Rectal smooth muscle tissue (tissue), 1 donor: ENCODE data around the gene CCDC188.

Experiments used
- H3K27ac ChIP-seq: one replicate; pipeline ENCODE4 v1.7.0; 2013; ENCODE audit warnings: low read depth, low read length, inconsistent platforms
- H3K27me3 ChIP-seq: one replicate; pipeline ENCODE4 v1.7.0; 2013; ENCODE audit warnings: low read length; ENCODE audit not compliant: control insufficient read depth, insufficient read depth
- H3K36me3 ChIP-seq: one replicate; pipeline ENCODE4 v1.7.0; 2013; ENCODE audit warnings: low read length; ENCODE audit not compliant: control insufficient read depth, insufficient read depth
- H3K4me1 ChIP-seq: one replicate; pipeline ENCODE4 v1.7.0; 2013; ENCODE audit warnings: low read length; ENCODE audit not compliant: control insufficient read depth, insufficient read depth
- H3K4me3 ChIP-seq: one replicate; pipeline ENCODE4 v1.7.0; 2013; ENCODE audit warnings: low read length
- H3K9ac ChIP-seq: one replicate; pipeline ENCODE4 v1.7.0; 2013; ENCODE audit warnings: low read length

The CCDC188 gene

DNA sequence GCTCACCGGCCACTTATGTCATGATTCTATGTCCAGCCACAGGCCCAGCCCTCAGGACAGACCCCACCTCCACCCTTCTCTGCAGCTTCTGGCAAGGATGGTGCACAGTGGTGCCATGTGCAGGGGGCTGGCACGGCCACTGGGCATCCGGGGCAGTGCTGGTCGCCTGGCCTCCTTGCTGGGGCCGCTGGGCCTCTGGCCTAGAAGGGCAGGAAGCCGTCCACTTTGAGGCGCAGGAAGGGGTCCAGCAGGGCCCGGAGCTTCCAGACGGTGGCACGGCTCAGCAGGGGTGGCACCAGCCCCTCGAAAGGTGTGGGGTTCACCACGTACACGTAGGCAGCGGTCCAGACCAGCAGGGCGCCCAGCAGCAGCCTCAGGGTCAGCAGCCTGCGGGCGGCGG lies 2.4 kb downstream of the CCDC188 start:
- Histone ChIP-seq H3K27ac (no peak overlapping the region), H3K27me3 (no peaks in the 10 kb centered on the region), H3K36me3 (peaks cover 2% of the 10 kb centered on the region), H3K4me1 (no peaks in the 10 kb centered on the region), H3K9ac (no peak overlapping the region), H3K4me3 (no peak overlapping the region)

GRCh38 chr22:20147237-20147988 lies 3.4 kb downstream of the CCDC188 start:
- H3K9ac ChIP-seq = no peak overlapping the region
- H3K27me3 ChIP-seq = no peaks in the 10 kb centered on the region
- peaks cover 2% of the 10 kb centered on the region for H3K36me3 ChIP-seq
- H3K4me1 ChIP-seq = no peaks in the 10 kb centered on the region
- no peak overlapping the region for H3K4me3 ChIP-seq
- no peak overlapping the region for H3K27ac ChIP-seq

GRCh38 chr22:20146777-20147176 lies 4.1 kb downstream of the CCDC188 start:
- Histone ChIP-seq H3K9ac (no peak overlapping the region), H3K36me3 (peaks cover 4% of the 10 kb centered on the region), H3K27me3 (no peaks in the 10 kb centered on the region), H3K4me1 (no peaks in the 10 kb centered on the region), H3K27ac (no peak overlapping the region), H3K4me3 (no peak overlapping the region)

GRCh38 chr22:20145832-20146223 lies 5.0 kb downstream of the CCDC188 start:
- Histone ChIP-seq H3K4me3 (no peak overlapping the region), H3K27me3 (no peaks in the 10 kb centered on the region), H3K9ac (no peak overlapping the region), H3K36me3 (peaks cover 4% of the 10 kb centered on the region), H3K4me1 (no peaks in the 10 kb centered on the region), H3K27ac (no peak overlapping the region)

GRCh38 chr22:20145206-20145831 lies 5.5 kb downstream of the CCDC188 start:
- peaks cover 4% of the 10 kb centered on the region for H3K36me3 ChIP-seq

DNA sequence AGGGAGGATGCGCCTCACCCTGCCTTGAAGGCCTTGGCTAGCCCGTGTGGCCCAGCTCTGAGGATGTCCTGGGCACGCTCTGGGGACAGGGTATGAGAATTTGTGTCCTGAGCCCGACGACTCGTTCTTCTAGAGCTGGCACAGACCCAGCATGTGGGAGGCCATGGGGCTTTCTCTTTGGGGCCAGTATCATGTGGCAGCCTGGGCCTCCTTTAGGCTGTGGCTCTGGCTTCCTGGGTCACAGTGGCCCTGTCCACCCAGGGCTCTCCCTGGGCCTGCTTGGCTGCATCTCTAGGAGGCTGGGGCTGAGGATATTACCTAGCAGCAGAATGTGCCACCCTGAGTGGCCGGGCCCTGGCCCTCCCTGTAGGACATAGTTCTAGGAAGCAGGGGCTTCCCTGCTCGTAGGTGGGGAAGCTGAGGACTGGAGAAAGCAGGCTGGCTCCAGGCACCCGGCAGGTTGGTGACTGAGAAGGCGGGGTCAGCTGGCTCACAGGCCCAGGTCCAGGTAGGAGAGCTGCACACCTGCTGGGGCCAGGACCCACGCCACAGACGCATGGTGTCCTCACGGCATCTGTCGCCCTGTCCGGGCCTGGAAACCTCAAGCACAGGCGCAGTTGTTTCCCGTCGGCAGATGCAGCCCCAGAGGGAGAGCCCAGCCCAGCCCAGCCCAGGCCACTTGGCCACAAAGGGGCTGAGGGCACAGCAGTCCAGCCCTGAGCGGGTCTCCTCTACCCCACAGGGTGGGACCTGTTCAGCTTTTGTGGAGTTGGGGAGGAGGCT lies 6.8 kb downstream of the CCDC188 start:
- H3K27ac ChIP-seq = no peak overlapping the region
- H3K27me3 ChIP-seq = no peaks in the 10 kb centered on the region
- no peak overlapping the region for H3K9ac ChIP-seq
- H3K36me3 ChIP-seq = peaks cover 8% of the 10 kb centered on the region
- H3K4me3 ChIP-seq = no peak overlapping the region
- H3K4me1 ChIP-seq = no peaks in the 10 kb centered on the region

More at GRCh38 chr22:20145206-20145831, 5.5 kb downstream of the CCDC188 start:
- Histone ChIP-seq H3K9ac (no peak overlapping the region), H3K4me1 (no peaks in the 10 kb centered on the region), H3K4me3 (no peak overlapping the region), H3K27ac (no peak overlapping the region), H3K27me3 (no peaks in the 10 kb centered on the region)

GRCh38 chr22:20142711-20143621 lies 7.9 kb downstream of the CCDC188 start:
- Histone ChIP-seq H3K4me3 (no peak overlapping the region), H3K36me3 (peaks cover 8% of the 10 kb centered on the region), H3K27me3 (no peaks in the 10 kb centered on the region), H3K27ac (no peak overlapping the region), H3K4me1 (no peaks in the 10 kb centered on the region), H3K9ac (no peak overlapping the region)

DNA sequence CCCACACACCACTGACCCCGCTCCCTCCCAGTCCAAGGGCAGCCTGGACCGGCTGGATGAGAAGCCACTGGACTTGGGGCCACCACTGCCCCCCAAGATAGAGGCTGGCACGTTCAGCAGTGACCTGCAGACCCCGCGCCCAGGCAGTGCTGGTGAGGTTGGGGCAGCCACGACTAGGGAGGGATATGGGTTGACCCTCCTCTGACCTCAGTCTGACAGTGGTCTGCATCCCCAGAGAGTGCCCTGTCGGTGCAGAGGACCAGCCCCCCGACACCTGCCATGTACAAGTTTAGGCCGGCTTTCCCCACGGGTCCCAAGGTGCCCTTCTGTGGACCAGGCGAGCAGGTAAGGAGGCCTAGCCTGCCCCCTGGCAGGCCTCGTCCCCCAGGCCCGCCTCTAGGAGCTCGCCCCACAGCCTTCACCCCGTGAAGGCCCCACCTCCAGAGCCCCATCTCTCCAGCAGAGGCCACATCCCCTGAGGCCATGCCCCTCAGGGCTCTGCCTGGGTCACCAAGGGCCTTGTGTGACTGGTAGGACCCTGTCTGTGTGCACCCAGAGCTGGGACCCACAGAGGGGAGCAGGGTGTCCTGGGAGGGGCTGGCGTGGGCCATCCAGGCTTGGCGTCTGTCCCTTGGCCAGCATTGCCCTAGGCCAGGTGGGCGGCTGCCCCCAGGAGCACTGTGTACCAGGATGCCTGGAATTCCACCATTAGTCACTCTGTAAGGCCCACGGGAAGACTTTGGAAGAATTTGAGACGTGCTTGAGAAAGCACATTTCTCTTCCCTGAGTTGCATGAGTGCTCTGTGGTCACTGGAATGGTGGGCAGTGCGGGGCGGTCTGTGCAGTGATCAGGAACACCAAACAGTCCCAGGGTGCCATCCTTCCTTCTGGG lies 9.4 kb downstream of the CCDC188 start:
- Histone ChIP-seq H3K9ac (no peak overlapping the region), H3K27ac (no peak overlapping the region), H3K4me3 (no peak overlapping the region), H3K36me3 (peaks cover 8% of the 10 kb centered on the region), H3K4me1 (peaks cover 10% of the 10 kb centered on the region), H3K27me3 (no peaks in the 10 kb centered on the region)

- Histone ChIP-seq H3K27ac (no peak overlapping the region), H3K36me3 (peaks cover 8% of the 10 kb centered on the region), H3K9ac (no peak overlapping the region), H3K27me3 (no peaks in the 10 kb centered on the region), H3K4me1 (peaks cover 10% of the 10 kb centered on the region), H3K4me3 (no peak overlapping the region)
Measured at GRCh38 chr22:20140521-20140964, 10.3 kb downstream of the CCDC188 start.

GRCh38 chr22:20140107-20140445 lies 10.8 kb downstream of the CCDC188 start:
- Histone ChIP-seq H3K27ac (no peak overlapping the region), H3K27me3 (no peaks in the 10 kb centered on the region), H3K36me3 (peaks cover 8% of the 10 kb centered on the region), H3K9ac (no peak overlapping the region), H3K4me3 (no peak overlapping the region), H3K4me1 (peaks cover 10% of the 10 kb centered on the region)

DNA sequence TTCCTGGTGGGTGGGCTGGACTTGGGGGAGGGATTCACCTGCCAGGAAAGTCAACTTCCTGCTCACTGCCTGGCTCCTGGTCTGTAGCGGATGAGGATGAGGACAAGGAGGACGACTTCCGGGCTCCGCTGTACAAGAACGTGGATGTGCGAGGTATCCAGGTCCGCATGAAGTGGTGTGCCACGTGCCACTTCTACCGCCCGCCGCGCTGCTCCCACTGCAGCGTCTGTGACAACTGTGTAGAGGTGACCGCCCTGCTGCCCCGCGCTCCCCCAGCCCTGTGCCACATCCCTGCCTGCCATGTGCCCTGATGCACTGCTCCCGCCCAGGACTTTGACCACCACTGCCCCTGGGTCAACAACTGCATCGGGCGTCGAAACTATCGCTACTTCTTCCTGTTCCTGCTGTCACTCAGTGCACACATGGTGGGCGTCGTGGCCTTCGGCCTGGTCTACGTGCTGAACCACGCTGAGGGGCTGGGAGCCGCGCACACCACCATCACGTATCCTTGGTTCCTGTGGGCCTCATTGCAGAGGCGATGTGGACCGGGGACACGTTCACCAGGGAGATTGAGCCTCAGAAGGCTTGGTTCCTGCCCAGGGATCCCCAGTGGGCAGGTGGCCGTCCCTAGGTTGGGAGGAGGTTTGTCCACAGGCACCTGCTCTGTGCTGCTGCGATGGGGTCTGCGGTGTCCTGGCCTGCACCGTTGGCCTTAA lies 11.3 kb downstream of the CCDC188 start:
- H3K36me3 ChIP-seq = peaks cover 8% of the 10 kb centered on the region
- no peak overlapping the region for H3K9ac ChIP-seq
- H3K27ac ChIP-seq = no peak overlapping the region
- peaks cover 10% of the 10 kb centered on the region for H3K4me1 ChIP-seq
- H3K27me3 ChIP-seq = no peaks in the 10 kb centered on the region
- H3K4me3 ChIP-seq = no peak overlapping the region
